OCI-LY7 (cell line): ENCODE data around the gene PLPP4.

Experiments used
- CTCF ChIP-seq: fragments of 200-600 bp; sonication (generic); conservative IDR thresholded peaks from 2 replicates; pipeline ENCODE4 v1.5.1; 2014; ENCODE audit warnings: mild to moderate bottlenecking, antibody characterized with exemption, low read length, moderate library complexity, mixed read lengths
- EZH2phosphoT487 ChIP-seq: fragments of 200-600 bp; sonication (generic); IDR thresholded peaks from 2 replicates; pipeline ENCODE4 v1.6.1; 2018; ENCODE audit warnings: low read depth, borderline replicate concordance, mild to moderate bottlenecking, mixed run types, antibody characterized with exemption, low read length, moderate library complexity, mixed read lengths

- no peak for TF ChIP-seq CTCF
- no peak for TF ChIP-seq EZH2phosphoT487
Observed at GRCh38 chr10:120494313-120494710, 37.3 kb downstream of the PLPP4 start.
